GM12878 (cell line): ENCODE results near the gene URAD.

Experiments
- BACH1 ChIP-seq: fragments of 450-650 bp; IDR thresholded peaks from 2 replicates; pipeline ENCODE4 v1.6.1; 2017; ENCODE audit warnings: mild to moderate bottlenecking, borderline replicate concordance
- BHLHE40 ChIP-seq, 2 experiments: fragments of 450-650 bp in 1 of 2; IDR thresholded peaks; 2 replicates each; pipeline ENCODE4 v1.6.1; 2011 to 2017; ENCODE audit warnings: low read depth in 2 of 2, borderline replicate concordance in 1 of 2, improper control_type of control experiment in 1 of 2, low read length in 1 of 2, mild to moderate bottlenecking in 1 of 2
- EP300 ChIP-seq, 2 experiments: fragments of 150-350 bp in 1 of 2; IDR thresholded peaks; 2 replicates each; pipeline ENCODE4 v1.6.1; 2011 to 2012; ENCODE audit warnings: low read depth in 2 of 2, low read length in 2 of 2, borderline replicate concordance in 1 of 2, improper control_type of control experiment in 1 of 2, inconsistent platforms in 1 of 2; ENCODE audit not compliant: control insufficient read depth in 1 of 2
- EZH2 ChIP-seq: IDR thresholded peaks from 2 replicates; pipeline ENCODE4 v1.6.1; 2012; ENCODE audit warnings: low read depth, mild to moderate bottlenecking, control low read depth, inconsistent platforms, low read length, borderline replicate concordance; ENCODE audit not compliant: control insufficient read depth
- JUNB ChIP-seq: IDR thresholded peaks from 2 replicates; pipeline ENCODE4 v1.6.1; 2016; ENCODE audit warnings: antibody characterized with exemption, mild to moderate bottlenecking
- NRF1 ChIP-seq: conservative IDR thresholded peaks from 2 replicates; pipeline ENCODE4 v1.6.1; 2011; ENCODE audit warnings: mild to moderate bottlenecking, low read depth, low read length, improper control_type of control experiment
- POLR2AphosphoS5 ChIP-seq: IDR thresholded peaks from 2 replicates; pipeline ENCODE4 v1.6.1; 2011; ENCODE audit warnings: mild to moderate bottlenecking, low read length, inconsistent platforms
- POU2F2 ChIP-seq: IDR thresholded peaks from 3 replicates; pipeline ENCODE4 v1.6.1; 2011; ENCODE audit warnings: low read depth, mild to moderate bottlenecking, low read length, borderline replicate concordance
- RB1 ChIP-seq: fragments of 450-650 bp; formaldehyde crosslinking; IDR thresholded peaks from 2 replicates; pipeline ENCODE4 v1.6.1; 2017; ENCODE audit warnings: mild to moderate bottlenecking, borderline replicate concordance
- RCOR1 ChIP-seq: conservative IDR thresholded peaks from 2 replicates; pipeline ENCODE4 v1.6.1; 2012; ENCODE audit warnings: low read depth, low read length, improper control_type of control experiment
- SIN3A ChIP-seq: IDR thresholded peaks from 2 replicates; pipeline ENCODE4 v1.6.1; 2012; ENCODE audit warnings: low read depth, low read length, improper control_type of control experiment
- TAF1 ChIP-seq: IDR thresholded peaks from 2 replicates; pipeline ENCODE4 v1.6.1; 2011; ENCODE audit warnings: mild to moderate bottlenecking, low read depth, low read length, borderline replicate concordance
- TCF12 ChIP-seq: IDR thresholded peaks from 2 replicates; pipeline ENCODE4 v1.6.1; 2011; ENCODE audit warnings: low read depth, mild to moderate bottlenecking, low read length
- TF ChIP-seq, protein P1 (sequence below), 3 experiments: IDR thresholded peaks in 2 of 3; conservative IDR thresholded peaks in 1 of 3; 2 replicates each; pipeline ENCODE4 v1.5.1; 2011; ENCODE audit warnings: low read depth in 3 of 3, low read length in 3 of 3, mild to moderate bottlenecking in 3 of 3, control low read depth in 2 of 3, moderate library complexity in 2 of 3, inconsistent platforms in 1 of 3, mixed read lengths in 1 of 3; ENCODE audit not compliant: control insufficient read depth in 2 of 3, insufficient read depth in 1 of 3; ENCODE audit errors: extremely low read depth in 1 of 3

DNA sequence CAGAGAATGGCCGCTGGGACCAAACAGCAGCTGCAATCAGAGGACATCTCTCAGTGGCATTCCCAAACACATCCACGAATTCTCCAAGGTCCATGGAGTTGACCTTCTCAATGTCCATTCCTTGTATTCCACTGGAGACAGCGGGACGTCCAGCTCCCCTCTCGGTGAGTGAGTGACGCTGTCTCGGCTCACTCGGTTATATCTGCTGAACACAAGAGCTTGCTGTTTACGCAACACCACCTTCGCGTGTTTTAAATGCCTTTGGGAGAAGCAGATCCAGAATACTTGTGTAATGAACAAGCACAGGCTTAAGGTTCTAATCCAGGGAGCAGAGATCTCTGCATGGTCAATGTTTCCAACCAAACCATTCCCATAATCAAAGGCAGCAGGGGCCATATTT, at the start of gene URAD:
- TF ChIP-seq POU2F2 (no peak), SIN3A (no peak), EZH2 (no peak), EP300 (IDR thresholded peaks at IDR 0.05; ENCODE audit: borderline replicate concordance in 1 of 2, control insufficient read depth in 1 of 2, low read depth in 2 of 2, low read length in 2 of 2) (no peak), JUNB (no peak), BACH1 (no peak), TCF12 (no peak), BHLHE40 (IDR thresholded peaks at IDR 0.05; ENCODE audit: borderline replicate concordance in 1 of 2, low read depth in 2 of 2, low read length in 1 of 2) (no peak), TAF1 (no peak), POLR2AphosphoS5 (no peak), RCOR1 (no peak), RB1 (no peak), NRF1 (no peak)
- TF ChIP-seq, protein P1, sequence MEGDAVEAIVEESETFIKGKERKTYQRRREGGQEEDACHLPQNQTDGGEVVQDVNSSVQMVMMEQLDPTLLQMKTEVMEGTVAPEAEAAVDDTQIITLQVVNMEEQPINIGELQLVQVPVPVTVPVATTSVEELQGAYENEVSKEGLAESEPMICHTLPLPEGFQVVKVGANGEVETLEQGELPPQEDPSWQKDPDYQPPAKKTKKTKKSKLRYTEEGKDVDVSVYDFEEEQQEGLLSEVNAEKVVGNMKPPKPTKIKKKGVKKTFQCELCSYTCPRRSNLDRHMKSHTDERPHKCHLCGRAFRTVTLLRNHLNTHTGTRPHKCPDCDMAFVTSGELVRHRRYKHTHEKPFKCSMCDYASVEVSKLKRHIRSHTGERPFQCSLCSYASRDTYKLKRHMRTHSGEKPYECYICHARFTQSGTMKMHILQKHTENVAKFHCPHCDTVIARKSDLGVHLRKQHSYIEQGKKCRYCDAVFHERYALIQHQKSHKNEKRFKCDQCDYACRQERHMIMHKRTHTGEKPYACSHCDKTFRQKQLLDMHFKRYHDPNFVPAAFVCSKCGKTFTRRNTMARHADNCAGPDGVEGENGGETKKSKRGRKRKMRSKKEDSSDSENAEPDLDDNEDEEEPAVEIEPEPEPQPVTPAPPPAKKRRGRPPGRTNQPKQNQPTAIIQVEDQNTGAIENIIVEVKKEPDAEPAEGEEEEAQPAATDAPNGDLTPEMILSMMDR (IDR thresholded peaks at IDR 0.05 in 2 of 3, conservative IDR thresholded peaks at IDR 0.05 in 1 of 3; ENCODE audit: control insufficient read depth in 2 of 3, extremely low read depth in 1 of 3, insufficient read depth in 1 of 3, low read depth in 3 of 3, low read length in 3 of 3): no peak
